Measurements from ENCODE around the gene BUB1. TPM values are rescaled to one million over a fixed set of nuclear protein-coding genes. Genes with fewer than 3 reads are reported as not detected.
"Not testable (repeated sequence)": the region's sequence is repeated elsewhere in the genome, so short reads cannot be mapped to it uniquely, and the experiment has no call there.

BUB1 gene
- total RNA-seq, 4 donors from 2014 or later: 0.40 to 2.3 (median 1.0) TPM; not detected in 1

DNA sequence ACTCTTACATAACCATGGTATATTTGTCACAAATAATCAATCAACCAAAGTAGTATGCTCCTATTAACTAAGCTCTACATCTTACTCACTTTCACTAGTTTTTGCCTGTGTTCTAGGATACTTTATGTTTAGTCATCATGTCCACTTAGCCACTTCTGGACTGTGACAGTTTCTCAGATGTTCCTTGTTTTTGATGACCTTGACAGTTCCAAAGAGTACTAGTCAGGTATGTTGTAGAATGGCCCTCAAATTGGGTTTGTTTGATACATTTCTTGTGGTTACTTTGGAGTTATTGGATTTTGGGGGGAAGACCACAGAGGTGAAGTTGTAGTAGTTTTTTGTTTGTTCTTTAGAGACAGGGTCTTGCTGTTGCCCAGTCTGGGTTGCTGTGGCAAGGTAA lies 35.5 kb downstream of the BUB1 start:
- H3K27ac ChIP-seq: no peak overlapping the region
- TF ChIP-seq EP300 (IDR thresholded peaks at IDR 0.05) (no peak), POLR2A (IDR thresholded peaks at IDR 0.05) (no peak), POLR2AphosphoS5 (IDR thresholded peaks at IDR 0.05) (no peak)
- no peak for ATAC-seq

DNA sequence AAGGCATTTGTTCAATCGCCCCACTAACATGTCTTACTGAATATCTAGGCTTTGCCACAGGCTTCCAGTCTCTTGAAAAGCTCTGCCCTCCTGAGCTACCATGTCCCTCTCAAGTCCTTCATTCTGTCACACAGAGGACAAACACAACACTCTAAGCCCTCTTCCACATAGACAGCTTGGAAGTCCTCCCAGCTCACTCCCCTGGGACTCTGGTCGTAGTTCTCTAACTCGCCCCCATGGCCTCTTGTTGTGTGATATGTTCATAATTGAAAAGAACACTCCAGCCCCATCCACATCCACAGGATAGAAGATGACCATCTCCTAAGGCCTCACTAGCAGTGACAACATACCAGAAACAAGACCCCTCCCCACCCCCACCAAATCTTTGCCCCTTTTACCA lies 37.9 kb downstream of the BUB1 start:
- 88 to 93% methylated on average over 3 of the region's 3 CpGs for WGBS, 2 donors (ENCODE audit: low coverage in 1 of 2)
- no peaks in the 10 kb centered on the region for H3K36me3 ChIP-seq
- no peak overlapping the region for H3K27ac ChIP-seq
- no peak for ATAC-seq
- no peaks in the 10 kb centered on the region for H3K27me3 ChIP-seq
- no peak overlapping the region for H3K4me3 ChIP-seq
- no peaks in the 10 kb centered on the region for H3K4me1 ChIP-seq
- no peak for TF ChIP-seq POLR2A (IDR thresholded peaks at IDR 0.05)
- no peaks in the 10 kb centered on the region for H3K9me3 ChIP-seq

More for the DNA sequence above, 35.5 kb downstream of the BUB1 start:
- Histone ChIP-seq H3K9me3 (no peaks in the 10 kb centered on the region), H3K27me3 (no peaks in the 10 kb centered on the region), H3K36me3 (no peaks in the 10 kb centered on the region), H3K4me3 (no peak overlapping the region), H3K4me1 (no peaks in the 10 kb centered on the region)

DNA sequence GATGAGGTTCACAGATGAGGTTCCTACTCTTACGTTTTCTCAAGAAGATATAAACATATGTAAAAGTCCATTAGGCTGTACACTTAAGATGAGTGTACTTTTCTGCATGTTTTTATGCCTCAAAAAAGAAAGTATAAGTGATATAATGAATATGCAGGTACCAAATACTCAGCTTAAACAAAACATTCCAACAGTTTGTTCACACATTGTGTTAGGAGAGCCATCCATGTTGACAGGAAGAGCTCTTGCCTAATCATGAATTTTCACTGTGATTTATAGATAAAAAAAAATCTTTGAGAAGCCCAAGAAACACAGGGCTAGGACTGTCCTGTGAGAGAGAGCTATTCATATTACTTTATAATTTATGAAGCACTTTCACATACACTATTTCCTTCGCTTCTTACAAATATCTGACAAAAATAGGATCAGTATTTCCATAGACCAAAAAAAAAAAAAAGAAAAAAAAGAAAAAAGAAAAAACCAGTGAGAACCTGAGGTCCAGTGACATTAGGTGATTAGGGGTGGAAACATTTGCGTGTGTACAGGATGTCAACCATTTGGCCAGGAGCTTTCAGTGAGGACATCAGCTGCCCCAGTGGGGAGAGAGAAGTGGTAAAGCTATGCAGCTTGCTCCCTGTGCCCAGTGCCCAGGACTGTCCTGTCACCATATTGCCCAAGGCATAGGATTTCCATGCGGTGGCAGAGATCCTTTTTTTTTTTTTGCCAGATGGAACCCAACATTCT lies 38.7 kb downstream of the BUB1 start:
- no peak overlapping the region for H3K27ac ChIP-seq
- WGBS, 2 donors (ENCODE audit: low coverage in 1 of 2): 70 to 81% methylated on average over 3 to 4 of the region's 4 CpGs
- H3K27me3 ChIP-seq: no peaks in the 10 kb centered on the region
- H3K9me3 ChIP-seq: no peaks in the 10 kb centered on the region
- no peaks in the 10 kb centered on the region for H3K36me3 ChIP-seq
- no peak for ATAC-seq
- TF ChIP-seq POLR2A (IDR thresholded peaks at IDR 0.05) (no peak), EP300 (IDR thresholded peaks at IDR 0.05) (no peak)
- TF ChIP-seq, protein P1, sequence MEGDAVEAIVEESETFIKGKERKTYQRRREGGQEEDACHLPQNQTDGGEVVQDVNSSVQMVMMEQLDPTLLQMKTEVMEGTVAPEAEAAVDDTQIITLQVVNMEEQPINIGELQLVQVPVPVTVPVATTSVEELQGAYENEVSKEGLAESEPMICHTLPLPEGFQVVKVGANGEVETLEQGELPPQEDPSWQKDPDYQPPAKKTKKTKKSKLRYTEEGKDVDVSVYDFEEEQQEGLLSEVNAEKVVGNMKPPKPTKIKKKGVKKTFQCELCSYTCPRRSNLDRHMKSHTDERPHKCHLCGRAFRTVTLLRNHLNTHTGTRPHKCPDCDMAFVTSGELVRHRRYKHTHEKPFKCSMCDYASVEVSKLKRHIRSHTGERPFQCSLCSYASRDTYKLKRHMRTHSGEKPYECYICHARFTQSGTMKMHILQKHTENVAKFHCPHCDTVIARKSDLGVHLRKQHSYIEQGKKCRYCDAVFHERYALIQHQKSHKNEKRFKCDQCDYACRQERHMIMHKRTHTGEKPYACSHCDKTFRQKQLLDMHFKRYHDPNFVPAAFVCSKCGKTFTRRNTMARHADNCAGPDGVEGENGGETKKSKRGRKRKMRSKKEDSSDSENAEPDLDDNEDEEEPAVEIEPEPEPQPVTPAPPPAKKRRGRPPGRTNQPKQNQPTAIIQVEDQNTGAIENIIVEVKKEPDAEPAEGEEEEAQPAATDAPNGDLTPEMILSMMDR (IDR thresholded peaks at IDR 0.05): no peak
- no peaks in the 10 kb centered on the region for H3K4me1 ChIP-seq
- H3K4me3 ChIP-seq: no peak overlapping the region

DNA sequence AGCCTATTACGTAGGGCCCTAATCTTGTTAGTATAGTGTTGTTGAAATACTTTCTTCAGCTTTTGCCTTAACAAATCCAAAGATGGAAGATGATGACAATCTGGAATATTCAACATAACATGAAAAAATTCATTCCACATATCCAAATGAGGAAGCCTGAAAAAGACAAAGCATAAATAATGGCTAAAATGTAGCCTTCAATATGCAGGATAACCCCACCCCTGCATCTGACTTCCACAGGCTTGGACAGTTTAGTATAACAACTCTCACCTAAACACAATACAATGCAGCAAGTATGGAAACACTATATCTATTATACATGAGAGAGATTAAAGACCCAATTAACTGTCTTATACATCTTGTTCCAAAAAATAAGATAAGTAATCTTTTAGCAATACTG lies 39.9 kb downstream of the BUB1 start:
- WGBS, 2 donors (ENCODE audit: low coverage in 1 of 2): 83 to 86% methylated on average over 1 of the region's 1 CpG
- H3K4me3 ChIP-seq: no peak overlapping the region
- no peaks in the 10 kb centered on the region for H3K36me3 ChIP-seq
- TF ChIP-seq, protein P1 (IDR thresholded peaks at IDR 0.05): no peak
- TF ChIP-seq EP300 (IDR thresholded peaks at IDR 0.05) (no peak), POLR2AphosphoS5 (IDR thresholded peaks at IDR 0.05) (no peak), POLR2A (IDR thresholded peaks at IDR 0.05) (no peak)
- no peak overlapping the region for H3K27ac ChIP-seq
- no peaks in the 10 kb centered on the region for H3K4me1 ChIP-seq
- ATAC-seq: no peak
- no peaks in the 10 kb centered on the region for H3K9me3 ChIP-seq
- no peaks in the 10 kb centered on the region for H3K27me3 ChIP-seq

DNA sequence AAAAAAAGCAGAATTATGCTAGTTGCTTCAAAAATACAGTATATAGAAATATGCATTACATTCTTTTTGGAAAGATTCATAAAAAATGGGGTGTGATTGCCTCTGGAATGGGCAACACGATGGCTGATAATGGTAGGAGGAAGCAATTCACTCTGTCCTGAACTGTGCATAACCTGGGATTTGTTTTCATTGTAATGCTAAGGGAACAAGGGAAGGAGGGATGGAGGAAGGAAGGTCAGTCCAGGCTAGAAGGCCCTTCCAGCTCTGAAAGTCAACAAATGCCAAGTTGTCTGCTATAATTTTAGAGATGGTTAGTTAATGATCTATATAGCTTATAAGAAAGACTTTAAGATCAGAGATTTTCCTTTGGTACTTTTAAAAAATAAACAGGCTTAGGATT lies 40.8 kb downstream of the BUB1 start:
- 53% methylated on average over 1 of the region's 1 CpG; no CpG with 5 or more reads in 1 of the 2 donors for WGBS, 2 donors (ENCODE audit: low coverage in 1 of 2)
- Histone ChIP-seq H3K27me3 (no peaks in the 10 kb centered on the region), H3K4me1 (no peaks in the 10 kb centered on the region), H3K27ac (no peak overlapping the region), H3K4me3 (no peak overlapping the region), H3K36me3 (no peaks in the 10 kb centered on the region), H3K9me3 (no peaks in the 10 kb centered on the region)
- TF ChIP-seq, protein P1 (IDR thresholded peaks at IDR 0.05): no peak
- TF ChIP-seq POLR2A (IDR thresholded peaks at IDR 0.05) (no peak), EP300 (IDR thresholded peaks at IDR 0.05) (no peak), POLR2AphosphoS5 (IDR thresholded peaks at IDR 0.05) (no peak)
- no peak for ATAC-seq

DNA sequence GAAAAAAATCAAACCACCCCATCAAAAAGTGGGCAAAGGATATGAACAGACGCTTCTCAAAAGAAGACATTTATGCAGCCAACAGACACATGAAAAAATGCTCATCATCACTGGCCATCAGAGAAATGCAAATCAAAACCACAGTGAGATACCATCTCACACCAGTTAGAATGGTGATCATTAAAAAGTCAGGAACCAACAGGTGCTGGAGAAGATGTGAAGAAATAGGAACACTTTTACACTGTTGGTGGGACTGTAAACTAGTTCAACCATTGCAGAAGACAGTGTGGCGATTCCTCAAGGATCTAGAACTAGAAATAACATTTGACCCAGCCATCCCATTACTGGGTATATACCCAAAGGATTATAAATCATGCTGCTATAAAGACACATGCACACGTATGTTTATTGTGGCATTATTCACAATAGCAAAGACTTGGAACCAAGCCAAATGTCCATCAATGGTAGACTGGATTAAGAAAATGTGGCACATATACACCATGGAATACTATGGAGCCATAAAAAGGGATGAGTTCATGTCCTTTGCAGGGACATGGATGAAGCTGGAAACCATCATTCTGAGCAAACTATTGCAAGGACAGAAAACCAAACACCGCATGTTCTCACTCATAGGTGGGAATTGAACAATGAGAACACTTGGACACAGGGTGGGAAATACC lies 41.8 kb downstream of the BUB1 start:
- ATAC-seq, H3K4me1 ChIP-seq, H3K9me3 ChIP-seq, H3K27ac ChIP-seq, H3K36me3 ChIP-seq, H3K27me3 ChIP-seq, H3K4me3 ChIP-seq: not testable (repeated sequence)
- WGBS, 2 donors (ENCODE audit: low coverage in 1 of 2): 90 to 93% methylated on average over 3 to 4 of the region's 4 CpGs

DNA sequence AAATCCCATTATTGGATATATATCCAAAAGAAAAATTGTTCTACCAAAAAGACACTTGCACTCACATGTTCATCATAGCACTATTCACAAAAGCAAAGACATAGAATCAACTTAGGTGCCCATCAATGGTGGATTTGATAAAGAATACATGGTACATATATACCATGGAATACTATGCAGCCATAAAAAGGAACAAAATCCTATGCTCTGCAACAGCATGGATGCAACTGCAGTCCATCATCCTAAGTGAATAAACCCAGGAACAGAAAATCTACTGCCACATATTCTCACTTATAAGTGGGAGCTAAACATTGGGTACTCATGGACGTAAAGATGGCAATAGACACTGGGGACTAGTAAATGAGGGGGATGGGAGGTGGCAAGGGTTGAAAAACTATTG lies 50.5 kb downstream of the BUB1 start:
- H3K9me3 ChIP-seq, H3K27ac ChIP-seq, H3K4me3 ChIP-seq, H3K36me3 ChIP-seq, ATAC-seq, H3K27me3 ChIP-seq, H3K4me1 ChIP-seq: not testable (repeated sequence)
- 100% methylated on average over 1 of the region's 1 CpG for WGBS, 2 donors (ENCODE audit: low coverage in 1 of 2)

DNA sequence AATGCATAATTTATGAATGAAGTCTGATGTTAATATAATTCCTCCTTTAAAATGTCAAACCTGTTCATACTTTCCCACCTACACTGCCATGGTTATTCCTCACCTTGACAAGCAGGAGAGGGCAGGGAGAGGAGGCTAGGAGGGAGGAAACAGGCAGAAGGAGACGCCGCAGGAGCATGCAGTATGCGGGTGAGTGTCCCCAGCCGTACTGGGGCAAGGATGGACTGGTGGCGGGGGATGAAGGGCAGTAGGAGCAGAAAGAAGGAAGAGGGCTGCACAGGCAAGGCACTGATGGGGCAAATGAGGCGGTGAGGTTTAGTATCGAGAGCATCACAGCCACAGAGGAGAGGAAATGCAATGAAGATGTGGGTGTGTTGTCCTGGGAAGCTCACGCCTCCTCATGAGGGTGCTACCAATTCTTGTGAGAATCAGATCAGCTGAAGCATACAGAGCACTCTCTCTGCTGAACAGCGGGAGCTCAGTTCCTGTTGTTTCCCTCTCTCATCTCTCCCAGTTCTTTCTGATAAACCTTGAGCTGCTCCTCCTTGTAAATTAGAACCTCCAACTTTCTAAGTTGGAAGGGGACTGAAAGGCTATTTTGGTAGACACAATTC lies 58.4 kb downstream of the BUB1 start:
- not testable (repeated sequence) for ATAC-seq, H3K27me3 ChIP-seq, H3K4me1 ChIP-seq, H3K27ac ChIP-seq, H3K4me3 ChIP-seq, H3K36me3 ChIP-seq, H3K9me3 ChIP-seq
- WGBS, 2 donors (ENCODE audit: low coverage in 1 of 2): 60 to 83% methylated on average over 1 of the region's 9 CpGs

DNA sequence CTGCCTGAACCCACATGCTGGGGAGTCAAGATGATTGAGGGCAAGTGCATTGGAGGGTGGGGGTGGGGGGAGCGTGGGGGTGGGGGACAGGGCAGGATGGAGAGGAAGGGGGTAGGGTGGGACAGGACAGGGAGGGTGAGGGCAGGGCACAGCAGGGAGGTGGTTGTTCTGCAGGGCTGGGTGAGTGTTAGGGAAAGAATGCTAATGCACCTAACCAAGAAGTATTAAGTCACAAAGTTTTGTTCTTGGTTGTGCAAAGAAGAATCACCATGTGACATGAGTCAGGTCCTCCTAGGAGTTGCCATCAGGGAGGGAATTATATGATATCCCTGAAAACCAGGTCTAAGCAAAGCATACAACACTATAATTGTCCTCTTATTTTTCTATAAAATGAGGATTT lies 63.9 kb downstream of the BUB1 start:
- H3K4me1 ChIP-seq, H3K9me3 ChIP-seq, H3K27ac ChIP-seq, H3K4me3 ChIP-seq, H3K36me3 ChIP-seq, H3K27me3 ChIP-seq: not testable (repeated sequence)
- WGBS, 2 donors (ENCODE audit: low coverage in 1 of 2): no CpG with 5 or more reads among the region's 1 CpG
- peak; percentile 16 for ATAC-seq

Measured in gastroesophageal sphincter (tissue), 4 donors.